Upper lobe of left lung (tissue), 6 donors: ENCODE measurements around the gene MAMLD1. TPM values are rescaled to one million over a fixed set of nuclear protein-coding genes. Genes with fewer than 3 reads are reported as not detected.

Experiments used
- ATAC-seq, 2 donors: fragments of 200-7000 bp; cut with Tn5 transposase; one replicate each; pipeline ENCODE4 v1.9.1; 2022; ENCODE audit warnings: mild to moderate bottlenecking in 2 of 2, moderate library complexity in 2 of 2; ENCODE audit not compliant: low FRiP score in 2 of 2
- DNase-seq, 2 donors: peaks; one replicate each; pipeline ENCODE4 v3.0.0-alpha.2; 2019 to 2020
- H3K27ac ChIP-seq, 4 donors: fragments of 200-600 bp; sonication (generic); one replicate each; pipeline ENCODE4 v1.5.1; 2016 to 2019
- H3K27me3 ChIP-seq, 4 donors: fragments of 200-600 bp; sonication (generic); one replicate each; pipeline ENCODE4 v1.5.1; 2017 to 2019
- H3K36me3 ChIP-seq, 4 donors: fragments of 200-600 bp; sonication (generic); one replicate each; pipeline ENCODE4 v1.5.1; 2016 to 2019
- H3K4me1 ChIP-seq, 4 donors: fragments of 200-600 bp; sonication (generic); one replicate each; pipeline ENCODE4 v1.5.1; 2018 to 2019
- H3K4me3 ChIP-seq, 4 donors: fragments of 200-600 bp; sonication (generic); one replicate each; pipeline ENCODE4 v1.5.1; 2017 to 2019; ENCODE audit warnings: mild to moderate bottlenecking in 2 of 4, moderate library complexity in 1 of 4
- H3K9me3 ChIP-seq, 4 donors: fragments of 200-600 bp; sonication (generic); one replicate each; pipeline ENCODE4 v1.5.1; 2018 to 2019
- CTCF ChIP-seq, 6 experiments: fragments of 450-650 bp in 4 of 6; fragments of 200-600 bp in 2 of 6; sonication (generic) in 2 of 6; IDR thresholded peaks; one replicate each; pipeline ENCODE4 v1.5.1; 2016 to 2019; ENCODE audit warnings: antibody characterized with exemption in 6 of 6
- EP300 ChIP-seq, 4 donors: sonication (generic); formaldehyde crosslinking; IDR thresholded peaks; one replicate each; pipeline ENCODE4 v1.5.1; 2017; ENCODE audit warnings: antibody characterized with exemption in 4 of 4, control low read depth in 2 of 4
- POLR2A ChIP-seq, 4 donors: fragments of 450-650 bp; IDR thresholded peaks; one replicate each; pipeline ENCODE4 v1.5.1; 2016 to 2017; ENCODE audit warnings: antibody characterized with exemption in 4 of 4, mild to moderate bottlenecking in 2 of 4
- POLR2AphosphoS5 ChIP-seq, 2 donors: sonication (generic); formaldehyde crosslinking; IDR thresholded peaks; one replicate each; pipeline ENCODE4 v1.5.1; 2017; ENCODE audit warnings: antibody characterized with exemption in 2 of 2
- WGBS, 2 donors: methylation state at CpG; one replicate each; pipeline ENCODE4 v1.1.5; 2017 to 2018; 5-methylcytosine and 5-hydroxymethylcytosine counted together
- total RNA-seq, 6 donors: library from RNA; depleted of rRNA in 4 of 6; stranded (reverse); fragments of >200 nt in 4 of 6; gene quantifications; one replicate each; pipeline versions ENCODE4 v1.1.0 to v1.2.1, GENCODE V29; 2016 to 2021
- donor health status: DM: no; HTN: no; CAD: no; lungs with moderate emphysema.
- donor health status: DM: no; HTN: yes; CAD: no; lungs with severe emphysema.

The MAMLD1 gene
- total RNA-seq, 6 donors from 2014 or later = 1.1 to 7.8 (median 3.7) TPM

- Histone ChIP-seq H3K27me3 (no peaks in the 10 kb centered on the region), H3K27ac (no peak overlapping the region), H3K4me1 (peaks cover 0 to 5% (median 0%) of the 10 kb centered on the region in 4 donors), H3K4me3 (no peak overlapping the region), H3K36me3 (no peaks in the 10 kb centered on the region), H3K9me3 (no peaks in the 10 kb centered on the region)
- ATAC-seq (no peak), DNase-seq (no peak)
- TF ChIP-seq POLR2A (IDR thresholded peaks at IDR 0.05) (no peak), POLR2AphosphoS5 (IDR thresholded peaks at IDR 0.05) (no peak), EP300 (IDR thresholded peaks at IDR 0.05) (no peak), CTCF (IDR thresholded peaks at IDR 0.05) (no peak)
- 72 to 88% methylated on average over 5 of the region's 5 CpGs for WGBS, 2 donors
Observed at GRCh38 chrX:150449313-150449712, 86.2 kb downstream of the MAMLD1 start.

- DNase-seq (no peak), ATAC-seq (no peak)
- 57 to 67% methylated on average over 5 of the region's 5 CpGs for WGBS, 2 donors
- H3K27ac ChIP-seq = no peak overlapping the region
- TF ChIP-seq CTCF (IDR thresholded peaks at IDR 0.05) = no peak
- TF ChIP-seq EP300 (IDR thresholded peaks at IDR 0.05) = no peak
- TF ChIP-seq POLR2AphosphoS5 (IDR thresholded peaks at IDR 0.05) = no peak
- peaks cover 0 to 5% (median 0%) of the 10 kb centered on the region in 4 donors for H3K4me1 ChIP-seq
- H3K9me3 ChIP-seq = no peaks in the 10 kb centered on the region
- no peaks in the 10 kb centered on the region for H3K27me3 ChIP-seq
- no peaks in the 10 kb centered on the region for H3K36me3 ChIP-seq
- no peak overlapping the region for H3K4me3 ChIP-seq
Observed at GRCh38 chrX:150450519-150451177, 87.5 kb downstream of the MAMLD1 start.

GRCh38 chrX:150451953-150452352, 88.8 kb downstream of the MAMLD1 start:
- no peak for TF ChIP-seq POLR2AphosphoS5 (IDR thresholded peaks at IDR 0.05)
- no peak for TF ChIP-seq CTCF (IDR thresholded peaks at IDR 0.05)
- no peak for TF ChIP-seq POLR2A (IDR thresholded peaks at IDR 0.05)
- no peak for TF ChIP-seq EP300 (IDR thresholded peaks at IDR 0.05)
- ATAC-seq = no peak

GRCh38 chrX:150454083-150454482, 91.0 kb downstream of the MAMLD1 start:
- H3K4me1 ChIP-seq = peaks cover 0 to 5% (median 0%) of the 10 kb centered on the region in 4 donors
- H3K9me3 ChIP-seq = no peaks in the 10 kb centered on the region
- TF ChIP-seq POLR2AphosphoS5 (IDR thresholded peaks at IDR 0.05) (no peak), CTCF (IDR thresholded peaks at IDR 0.05) (no peak), EP300 (IDR thresholded peaks at IDR 0.05) (no peak), POLR2A (IDR thresholded peaks at IDR 0.05) (no peak)
- no peak for ATAC-seq
- H3K27me3 ChIP-seq = no peaks in the 10 kb centered on the region
- no peak for DNase-seq
- no peaks in the 10 kb centered on the region for H3K36me3 ChIP-seq
- no peak overlapping the region for H3K27ac ChIP-seq
- no peak overlapping the region for H3K4me3 ChIP-seq

More at GRCh38 chrX:150451953-150452352, 88.8 kb downstream of the MAMLD1 start:
- H3K4me1 ChIP-seq = peaks cover 0 to 5% (median 0%) of the 10 kb centered on the region in 4 donors
- H3K4me3 ChIP-seq = no peak overlapping the region
- no peak overlapping the region for H3K27ac ChIP-seq
- no peak for DNase-seq
- H3K27me3 ChIP-seq = no peaks in the 10 kb centered on the region
- no peaks in the 10 kb centered on the region for H3K36me3 ChIP-seq
- no peaks in the 10 kb centered on the region for H3K9me3 ChIP-seq
- 65 to 74% methylated on average over 3 of the region's 3 CpGs for WGBS, 2 donors
